ENCODE measurements around the gene ZC3H18.

DNA sequence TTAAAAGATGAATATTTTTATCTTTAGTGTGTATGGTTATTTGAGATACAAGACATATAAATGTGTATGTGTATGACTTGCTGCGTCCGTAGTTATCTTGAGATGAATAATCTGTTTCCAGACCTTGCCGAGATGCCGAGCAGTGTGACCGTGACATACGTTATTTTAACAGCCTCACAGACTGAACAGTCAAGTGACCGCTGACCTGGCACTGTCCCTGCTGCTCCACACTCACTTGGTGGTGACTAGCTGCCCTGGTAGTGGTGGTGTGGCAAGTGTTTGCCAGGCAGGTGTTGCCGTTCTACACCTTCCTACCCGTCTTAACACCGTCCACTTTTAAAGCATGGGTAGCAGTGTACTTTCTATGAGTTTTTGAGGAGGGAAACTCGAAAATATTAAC is 5.0 kb downstream of the ZC3H18 start:
- no peak for TF ChIP-seq PATZ1 (CRISPR knock-in tag; IDR thresholded peaks at IDR 0.05; ENCODE audit: borderline replicate concordance)
- TF ChIP-seq ARNTL (CRISPR knock-in tag; IDR thresholded peaks at IDR 0.05; ENCODE audit: borderline replicate concordance, low read depth), result no peak
- TF ChIP-seq POU6F1 (CRISPR knock-in tag; IDR thresholded peaks at IDR 0.05; ENCODE audit: borderline replicate concordance, low read depth), result no peak
- TF ChIP-seq ZC3H10 (CRISPR knock-in tag; IDR thresholded peaks at IDR 0.05), result no peak
- no peak for TF ChIP-seq OSR1 (CRISPR knock-in tag; IDR thresholded peaks at IDR 0.05)
- TF ChIP-seq ZNF70 (CRISPR knock-in tag; IDR thresholded peaks at IDR 0.05), result no peak
- no peak for TF ChIP-seq PPARA (CRISPR knock-in tag; IDR thresholded peaks at IDR 0.05; ENCODE audit: borderline replicate concordance)
- no peak for TF ChIP-seq ZFP30 (CRISPR knock-in tag; IDR thresholded peaks at IDR 0.05)
- TF ChIP-seq ISL1 (CRISPR knock-in tag; IDR thresholded peaks at IDR 0.05), result no peak

Measured in SK-N-SH treated with all-trans-retinoic acid at 6 μM for 48 hours (cell line).